H7 (cell line): ENCODE measurements around the gene CREB5. TPM values are rescaled to one million over a fixed set of nuclear protein-coding genes. Genes with fewer than 3 reads are reported as not detected.
"Not testable (repeated sequence)": the region's sequence is repeated elsewhere in the genome, so short reads cannot be mapped to it uniquely, and the experiment has no call there.

Experiments
- DNase-seq: peaks from one replicate; pipeline ENCODE4 v3.0.0; 2012
- H3K27me3 ChIP-seq: 2 replicates; pipeline ENCODE4 v1.6.0; 2011; ENCODE audit warnings: mild to moderate bottlenecking, low read length; ENCODE audit not compliant: control insufficient read depth, insufficient read depth
- H3K36me3 ChIP-seq: replicated peaks from 2 replicates; pipeline ENCODE4 v1.5.1; 2011; ENCODE audit warnings: low read length; ENCODE audit not compliant: control insufficient read depth, insufficient read depth
- H3K4me3 ChIP-seq: 2 replicates; pipeline ENCODE4 v1.5.1; 2011; ENCODE audit warnings: low read depth, mild to moderate bottlenecking, control low read depth, low read length, moderate library complexity; ENCODE audit not compliant: insufficient read depth
- total RNA-seq: library from RNA; depleted of rRNA; stranded (reverse); fragments of >200 nt; shearing (Covaris generic); gene quantifications from 2 replicates; pipeline ENCODE4 v1.2.3, GENCODE V29; 2014

The CREB5 gene
- total RNA-seq, 1 experiment from 2014 or later, result 1.8 TPM

DNA sequence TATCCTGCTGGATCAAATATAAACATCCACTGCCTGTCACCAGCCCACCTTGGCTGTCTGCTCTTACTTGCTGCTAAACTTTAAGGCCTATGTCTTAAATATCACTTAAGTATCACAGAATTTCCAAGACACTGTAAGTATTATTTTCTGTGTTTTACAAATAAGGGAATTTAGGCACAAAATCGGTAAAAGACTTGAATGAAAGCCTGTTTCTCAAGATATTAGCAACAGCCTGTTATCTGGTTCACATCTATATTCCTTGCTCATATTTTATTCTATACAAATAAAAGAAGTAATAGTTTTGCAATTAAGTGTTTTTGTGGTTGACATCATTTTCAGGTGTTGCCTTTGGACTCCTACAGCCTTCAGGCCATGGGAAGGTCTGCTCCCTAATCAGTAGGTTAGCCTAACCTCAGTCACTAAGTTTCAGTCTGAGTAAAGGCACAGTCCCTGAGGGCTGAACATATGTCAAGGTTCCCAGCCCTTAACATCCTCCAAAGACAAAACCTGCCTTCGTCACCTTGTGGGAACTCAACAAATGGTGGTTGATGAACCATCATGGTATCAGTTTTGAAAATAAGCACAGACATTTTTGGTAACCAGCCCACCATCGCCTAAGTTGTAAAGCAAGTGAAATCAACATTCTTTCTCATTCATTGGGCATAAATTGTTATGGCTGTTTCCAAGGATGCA lies 127.1 kb downstream of the CREB5 start:
- no peak overlapping the region for H3K4me3 ChIP-seq

GRCh38 chr7:28542410-28542809 lies 130.1 kb downstream of the CREB5 start:
- Histone ChIP-seq H3K4me3 (no peak overlapping the region), H3K36me3 (no peaks in the 10 kb centered on the region), H3K27me3 (no peaks in the 10 kb centered on the region)
- DNase-seq, result no peak

More for the DNA sequence above, 127.1 kb downstream of the CREB5 start:
- Histone ChIP-seq H3K27me3 (no peaks in the 10 kb centered on the region), H3K36me3 (no peaks in the 10 kb centered on the region)
- DNase-seq, result no peak

GRCh38 chr7:28544453-28545117 lies 132.3 kb downstream of the CREB5 start:
- no peaks in the 10 kb centered on the region for H3K27me3 ChIP-seq
- H3K36me3 ChIP-seq, result no peaks in the 10 kb centered on the region
- no peak overlapping the region for H3K4me3 ChIP-seq
- DNase-seq, result no peak

GRCh38 chr7:28546067-28546466 lies 133.7 kb downstream of the CREB5 start:
- DNase-seq, result no peak
- H3K27me3 ChIP-seq, result no peaks in the 10 kb centered on the region
- H3K4me3 ChIP-seq, result no peak overlapping the region
- H3K36me3 ChIP-seq, result no peaks in the 10 kb centered on the region

DNA sequence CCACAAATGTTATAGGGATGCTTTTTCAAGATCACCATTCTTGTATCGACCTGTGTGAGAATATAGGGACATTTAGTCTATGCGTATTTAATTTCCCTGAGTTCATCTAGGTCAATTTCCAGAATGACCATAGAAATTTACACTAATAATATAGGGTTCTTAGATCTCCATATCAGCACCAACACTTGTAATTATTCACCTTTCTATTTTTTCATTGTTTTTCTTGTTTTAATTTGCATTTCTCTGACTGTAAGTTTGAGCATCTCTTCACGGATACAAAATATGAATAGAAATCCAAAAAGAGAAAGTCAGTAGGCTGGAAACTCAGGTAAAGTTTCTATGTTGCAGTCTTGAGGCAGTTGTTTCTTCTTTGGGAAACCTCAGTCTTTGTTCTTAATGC lies 134.8 kb downstream of the CREB5 start:
- Histone ChIP-seq H3K36me3 (no peaks in the 10 kb centered on the region), H3K27me3 (no peaks in the 10 kb centered on the region), H3K4me3 (no peak overlapping the region)
- no peak for DNase-seq

GRCh38 chr7:28548416-28548815 lies 136.1 kb downstream of the CREB5 start:
- Histone ChIP-seq H3K27me3 (no peaks in the 10 kb centered on the region), H3K4me3 (no peak overlapping the region), H3K36me3 (no peaks in the 10 kb centered on the region)
- DNase-seq, result no peak

DNA sequence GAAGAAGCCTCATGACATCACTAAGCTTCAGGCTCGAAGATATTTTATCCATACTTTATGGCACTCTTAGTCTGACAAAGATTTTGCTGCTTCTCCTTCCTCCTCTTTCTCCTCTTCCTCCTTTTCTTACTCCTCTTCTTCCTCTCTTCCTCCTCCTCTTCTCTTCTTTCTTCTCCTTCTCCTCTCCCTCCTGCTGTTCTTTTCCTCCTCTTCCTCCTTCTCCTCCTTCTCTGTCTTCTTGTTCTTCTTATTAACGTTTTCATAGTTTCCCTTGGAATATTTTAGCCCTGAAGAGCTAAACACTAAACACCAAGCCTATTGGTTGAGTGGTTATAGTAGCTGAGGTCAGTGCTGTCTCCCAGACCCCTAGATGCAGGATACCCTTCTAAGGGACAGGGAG lies 137.7 kb downstream of the CREB5 start:
- H3K4me3 ChIP-seq, result no peak overlapping the region

DNA sequence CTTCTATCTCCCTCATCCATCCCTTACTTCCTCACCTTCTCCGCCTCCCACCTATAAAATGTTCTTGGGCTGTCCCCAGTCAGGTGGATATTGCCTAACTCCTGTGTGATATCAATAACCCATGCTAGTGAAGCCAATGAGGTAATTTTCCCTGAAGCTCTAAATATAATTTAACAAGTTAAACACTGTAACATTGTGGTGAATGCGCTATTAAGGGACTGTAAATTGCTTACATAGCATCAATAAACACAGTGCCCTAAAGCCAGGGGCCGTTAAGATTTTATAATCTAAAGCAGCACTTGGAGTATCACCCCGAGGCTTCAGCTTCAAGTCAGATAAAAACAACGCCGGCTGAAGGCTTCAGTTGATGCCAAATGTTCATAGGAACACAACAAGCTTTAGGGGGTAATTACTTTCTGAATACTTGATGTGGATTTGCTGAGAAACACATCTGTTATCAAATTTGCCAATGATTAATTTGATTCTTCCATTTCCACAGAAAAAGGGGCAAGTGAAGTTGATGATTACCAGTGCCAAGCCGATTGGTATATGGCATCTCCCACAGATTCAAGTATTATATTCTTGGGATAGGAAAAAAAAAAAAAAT lies 138.4 kb downstream of the CREB5 start:
- Histone ChIP-seq H3K36me3 (no peaks in the 10 kb centered on the region), H3K27me3 (no peaks in the 10 kb centered on the region), H3K4me3 (no peak overlapping the region)
- no peak for DNase-seq

More for the DNA sequence above, 137.7 kb downstream of the CREB5 start:
- Histone ChIP-seq H3K36me3 (no peaks in the 10 kb centered on the region), H3K27me3 (no peaks in the 10 kb centered on the region)
- DNase-seq, result no peak

GRCh38 chr7:28551331-28551730 lies 139.0 kb downstream of the CREB5 start:
- H3K27me3 ChIP-seq, result no peaks in the 10 kb centered on the region
- H3K36me3 ChIP-seq, result no peaks in the 10 kb centered on the region
- no peak for DNase-seq
- no peak overlapping the region for H3K4me3 ChIP-seq

DNA sequence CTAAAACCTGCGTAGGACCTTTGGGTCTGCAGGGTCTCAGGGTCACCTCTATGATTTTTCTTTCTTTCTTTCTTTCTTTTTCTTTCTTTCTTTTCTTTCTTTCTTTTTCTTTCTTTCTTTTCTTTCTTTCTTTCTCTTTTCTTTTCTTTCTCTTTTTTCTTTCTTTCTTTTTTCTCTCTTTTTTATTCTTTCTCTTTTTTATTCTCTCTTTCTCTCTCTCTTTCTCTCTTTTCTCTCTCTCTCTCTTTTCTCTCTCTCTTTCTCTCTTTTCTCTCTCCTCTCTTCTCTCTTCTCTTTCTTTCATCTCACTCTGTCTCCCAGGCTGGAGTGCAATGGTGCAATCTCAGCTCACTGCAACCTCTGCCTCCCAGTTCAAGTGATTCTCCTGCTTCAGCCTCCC lies 139.4 kb downstream of the CREB5 start:
- DNase-seq, H3K27me3 ChIP-seq, H3K36me3 ChIP-seq, H3K4me3 ChIP-seq: not testable (repeated sequence)

GRCh38 chr7:28554802-28555471 lies 142.6 kb downstream of the CREB5 start:
- DNase-seq, result no peak
- H3K27me3 ChIP-seq, result no peaks in the 10 kb centered on the region
- H3K4me3 ChIP-seq, result no peak overlapping the region
- H3K36me3 ChIP-seq, result no peaks in the 10 kb centered on the region

DNA sequence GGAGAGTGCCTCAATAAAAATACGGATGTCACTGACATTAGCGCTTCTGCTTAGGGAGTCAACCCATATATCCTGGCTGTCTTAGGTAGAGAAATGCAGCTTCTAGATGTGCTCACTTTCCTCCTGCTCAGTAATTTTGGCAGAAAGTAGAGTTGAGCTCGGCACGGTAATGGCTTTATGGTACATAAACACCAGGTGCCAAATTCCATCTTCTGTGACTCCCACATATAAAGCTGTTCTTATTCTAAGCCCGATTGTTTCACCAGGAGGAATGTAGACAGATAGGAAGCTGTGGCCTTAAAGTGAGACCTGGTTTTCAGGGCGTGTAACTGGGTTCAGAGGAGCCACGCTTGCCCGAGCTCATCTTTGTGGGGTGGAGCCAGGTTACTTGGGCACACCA lies 143.7 kb downstream of the CREB5 start:
- Histone ChIP-seq H3K4me3 (no peak overlapping the region), H3K36me3 (no peaks in the 10 kb centered on the region), H3K27me3 (no peaks in the 10 kb centered on the region)
- no peak for DNase-seq

DNA sequence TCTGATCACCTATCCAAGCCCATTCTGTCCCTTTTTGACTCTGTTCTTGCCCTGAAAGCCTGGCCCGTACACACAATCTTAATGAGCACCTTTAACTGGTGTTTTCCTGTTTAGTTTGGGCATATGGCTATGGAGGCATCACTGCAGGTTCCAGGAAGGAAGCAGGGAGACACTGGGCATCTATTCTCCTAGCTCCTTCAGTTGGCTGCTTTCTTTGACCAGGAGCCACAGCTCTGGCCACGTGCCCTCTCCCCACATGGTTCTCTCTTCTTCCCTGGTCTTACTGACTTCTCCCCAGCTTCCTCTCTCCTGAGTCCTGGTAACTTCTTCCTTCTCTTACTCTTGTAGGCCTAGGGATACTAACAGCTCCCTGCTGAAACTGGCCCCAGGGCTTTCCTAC lies 144.4 kb downstream of the CREB5 start:
- no peak for DNase-seq

GRCh38 chr7:28558236-28558635 lies 145.9 kb downstream of the CREB5 start:
- no peak overlapping the region for H3K4me3 ChIP-seq

More for the DNA sequence above, 144.4 kb downstream of the CREB5 start:
- no peak overlapping the region for H3K4me3 ChIP-seq
- no peaks in the 10 kb centered on the region for H3K36me3 ChIP-seq
- H3K27me3 ChIP-seq, result no peaks in the 10 kb centered on the region

GRCh38 chr7:28560767-28561166 lies 148.4 kb downstream of the CREB5 start:
- no peak for DNase-seq
- no peaks in the 10 kb centered on the region for H3K36me3 ChIP-seq
- H3K27me3 ChIP-seq, result no peaks in the 10 kb centered on the region
- H3K4me3 ChIP-seq, result no peak overlapping the region

More at GRCh38 chr7:28558236-28558635, 145.9 kb downstream of the CREB5 start:
- H3K36me3 ChIP-seq, result no peaks in the 10 kb centered on the region
- H3K27me3 ChIP-seq, result no peaks in the 10 kb centered on the region
- no peak for DNase-seq
